NCI-H526 (cell line): ENCODE data around the gene TRAPPC2L.
"Not testable (repeated sequence)": the region's sequence is repeated elsewhere in the genome, so short reads cannot be mapped to it uniquely, and the experiment has no call there.

Experiments
- DNase-seq, 2 experiments: peaks; one replicate each; lab custom pipeline; 2025; lab: John Stamatoyannopoulos, UW

The TRAPPC2L gene

DNA sequence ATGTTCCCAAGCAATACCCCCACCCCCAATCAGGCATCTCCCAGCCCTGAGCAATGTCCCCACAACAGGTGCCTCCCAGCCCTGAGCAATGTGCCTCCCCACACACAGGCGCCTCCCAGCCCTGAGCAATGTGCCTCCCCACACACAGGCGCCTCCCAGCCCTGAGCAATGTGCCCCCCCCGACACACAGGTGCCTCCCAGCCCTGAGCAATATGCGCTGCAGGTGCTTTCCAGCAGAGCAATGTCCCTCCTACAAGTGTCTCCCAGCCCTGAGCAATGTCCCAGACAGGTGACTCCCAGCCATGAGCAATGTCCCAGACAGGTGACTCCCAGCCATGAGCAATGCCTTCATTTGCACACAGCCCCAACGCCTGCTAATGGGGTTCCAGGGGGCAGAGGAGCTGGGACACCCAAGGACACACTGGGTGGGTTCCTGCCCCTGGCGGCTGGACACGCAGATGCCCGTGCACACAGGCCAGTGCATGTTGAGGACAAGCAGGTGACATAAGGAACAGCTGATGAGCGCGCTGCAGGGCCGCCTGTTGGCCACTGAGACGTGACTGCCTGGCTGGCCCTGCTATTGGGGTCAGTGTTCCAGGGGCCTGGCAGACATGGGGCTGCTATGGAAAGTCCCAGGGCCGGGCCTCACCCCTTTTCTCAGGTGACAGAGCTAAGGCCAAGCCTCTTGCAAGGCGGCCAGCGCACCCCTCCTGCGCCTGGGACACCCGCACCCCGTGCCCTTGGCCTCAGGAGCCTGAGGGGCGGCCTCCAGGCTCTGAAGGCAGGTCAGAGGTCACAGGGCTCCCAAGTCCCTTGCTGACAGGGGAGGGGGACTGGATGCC lies 36.4 kb downstream of the TRAPPC2L start:
- no peak for DNase-seq

DNA sequence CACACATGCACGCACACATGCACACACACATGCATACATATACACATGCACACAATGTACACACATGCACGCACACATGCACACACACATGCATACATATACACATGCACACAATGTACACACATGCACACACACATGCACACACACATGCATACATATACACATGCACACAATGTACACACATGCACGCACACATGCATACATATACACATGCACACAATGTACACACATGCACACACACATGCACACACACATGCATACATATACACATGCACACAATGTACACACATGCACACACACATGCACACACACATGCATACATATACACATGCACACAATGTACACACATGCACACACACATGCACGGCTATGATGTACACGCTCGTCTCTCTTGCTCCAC lies 37.3 kb downstream of the TRAPPC2L start:
- DNase-seq, result not testable (repeated sequence)

DNA sequence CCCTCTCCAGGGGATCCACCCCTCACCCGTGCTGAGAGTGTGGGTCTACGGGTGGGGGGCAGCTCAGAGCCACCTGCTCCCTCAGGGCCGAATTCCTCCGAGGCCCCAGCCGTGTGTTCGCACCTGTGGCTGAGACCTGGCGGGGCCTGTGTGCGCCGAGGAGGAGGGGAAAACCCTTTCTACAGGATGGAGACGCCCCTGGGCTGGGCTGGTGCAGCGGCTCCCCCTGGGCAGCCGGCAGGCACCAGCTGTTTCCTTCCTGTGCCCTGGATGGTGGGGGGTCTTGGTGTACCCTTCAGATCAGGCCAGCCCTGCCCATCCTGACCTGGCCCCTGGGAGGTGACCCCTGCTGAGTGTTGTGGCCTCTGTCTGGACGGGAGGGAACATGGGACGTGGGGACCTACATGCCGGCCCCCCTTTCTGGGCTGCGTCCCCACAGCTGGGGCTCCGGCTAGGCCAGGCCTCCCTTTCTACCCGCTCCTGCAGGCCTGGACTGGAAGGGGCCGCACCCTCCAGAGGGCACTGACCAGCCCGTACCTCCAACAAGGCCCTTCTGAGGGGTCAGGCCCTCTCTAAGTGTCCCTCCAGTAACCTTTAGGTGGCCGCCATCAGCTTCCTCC lies 37.9 kb downstream of the TRAPPC2L start:
- no peak for DNase-seq

DNA sequence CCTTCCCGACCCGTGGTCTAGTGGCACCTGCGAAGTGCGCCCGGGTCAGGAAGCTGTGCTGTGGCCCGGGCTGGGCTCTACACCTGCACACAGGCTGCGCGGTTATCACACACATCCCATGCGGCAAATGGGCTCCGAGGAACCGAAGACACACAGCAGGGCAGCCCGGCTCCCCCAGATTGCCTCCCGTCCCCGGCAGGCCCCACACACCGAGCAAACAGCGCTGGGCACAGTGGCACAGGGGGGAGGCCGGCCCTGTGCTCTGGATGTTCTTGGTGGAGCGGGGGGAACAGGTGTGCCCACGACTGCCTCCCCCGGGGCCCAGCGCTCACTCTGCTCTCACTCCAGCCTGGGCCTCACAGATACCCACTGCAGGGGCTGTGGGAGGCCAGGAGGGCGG lies 38.4 kb downstream of the TRAPPC2L start:
- DNase-seq, result no peak

DNA sequence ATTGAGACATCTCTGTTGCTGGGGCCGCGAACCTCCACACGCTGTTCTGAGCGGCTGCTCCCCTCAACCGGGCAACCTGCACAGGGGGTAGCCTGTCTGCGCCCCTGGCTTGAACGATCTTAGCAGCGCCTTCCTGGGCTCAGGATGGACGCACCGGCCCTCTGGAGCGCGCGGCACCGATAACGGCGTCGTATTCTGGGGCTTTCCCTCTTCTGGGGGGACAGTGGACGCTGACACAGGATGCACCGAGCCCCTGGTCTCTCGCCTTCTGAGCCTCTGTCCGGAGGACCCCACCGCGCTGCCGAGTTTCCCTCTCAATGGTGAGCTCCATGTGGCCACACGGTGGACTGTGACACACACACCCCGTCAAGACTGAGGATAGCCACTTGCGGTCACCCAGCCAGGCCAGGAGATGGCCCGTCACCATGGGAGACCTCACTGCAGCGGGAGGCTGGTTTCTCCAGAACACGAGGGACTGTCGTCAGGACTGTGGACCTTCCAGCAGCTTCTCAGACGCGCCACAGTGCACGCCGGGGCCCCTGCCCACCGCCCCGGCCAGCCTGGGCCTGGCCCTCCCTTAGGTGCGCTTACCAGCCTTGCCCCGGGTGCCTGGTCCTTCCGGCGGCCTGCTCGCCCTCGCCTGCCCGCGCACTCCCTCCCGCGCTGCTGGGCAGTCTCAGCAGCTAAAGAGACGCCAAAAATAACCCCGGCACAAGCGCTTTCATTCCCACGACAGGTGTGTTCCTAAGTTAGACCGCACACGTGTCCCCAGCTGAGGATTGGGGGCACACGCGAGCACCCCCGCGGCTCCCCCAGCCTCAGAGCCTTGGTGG lies 39.5 kb downstream of the TRAPPC2L start:
- no peak for DNase-seq

DNA sequence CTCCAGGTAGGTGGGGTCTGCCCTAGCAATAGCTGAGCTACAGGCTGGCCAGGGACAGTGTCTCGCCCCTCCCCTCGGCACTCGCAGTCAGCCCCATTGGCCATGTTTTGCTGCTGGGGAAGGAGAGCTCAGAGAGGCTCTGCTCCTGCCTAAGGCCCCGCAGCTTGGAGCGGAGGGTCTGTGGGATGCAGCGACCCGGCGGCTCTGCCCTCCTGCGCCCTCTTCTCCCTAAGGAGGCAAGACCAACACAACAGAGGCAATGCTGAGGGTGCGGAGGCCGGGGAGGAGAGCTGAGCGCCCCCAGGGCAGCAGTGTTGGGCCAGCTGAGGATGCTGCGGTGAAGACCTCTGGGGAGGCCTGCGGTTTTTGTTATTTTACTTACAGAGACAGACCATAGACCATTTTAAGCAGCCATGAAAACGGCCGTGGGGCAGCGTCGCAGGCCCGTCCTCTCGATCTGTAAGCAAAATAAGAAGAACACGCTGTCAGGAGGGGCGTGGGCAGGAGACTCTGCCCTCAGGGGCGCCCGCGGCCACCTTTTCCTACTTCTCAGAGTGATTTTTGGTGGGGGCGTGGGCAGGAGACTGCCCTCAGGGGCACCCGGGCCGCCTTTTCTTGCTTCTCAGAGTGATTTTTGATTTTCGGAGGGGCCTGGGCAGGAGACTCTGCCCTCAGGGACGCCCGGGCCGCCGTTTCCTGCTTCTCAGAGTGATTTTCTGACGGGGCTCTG lies 40.9 kb downstream of the TRAPPC2L start:
- no peak for DNase-seq

DNA sequence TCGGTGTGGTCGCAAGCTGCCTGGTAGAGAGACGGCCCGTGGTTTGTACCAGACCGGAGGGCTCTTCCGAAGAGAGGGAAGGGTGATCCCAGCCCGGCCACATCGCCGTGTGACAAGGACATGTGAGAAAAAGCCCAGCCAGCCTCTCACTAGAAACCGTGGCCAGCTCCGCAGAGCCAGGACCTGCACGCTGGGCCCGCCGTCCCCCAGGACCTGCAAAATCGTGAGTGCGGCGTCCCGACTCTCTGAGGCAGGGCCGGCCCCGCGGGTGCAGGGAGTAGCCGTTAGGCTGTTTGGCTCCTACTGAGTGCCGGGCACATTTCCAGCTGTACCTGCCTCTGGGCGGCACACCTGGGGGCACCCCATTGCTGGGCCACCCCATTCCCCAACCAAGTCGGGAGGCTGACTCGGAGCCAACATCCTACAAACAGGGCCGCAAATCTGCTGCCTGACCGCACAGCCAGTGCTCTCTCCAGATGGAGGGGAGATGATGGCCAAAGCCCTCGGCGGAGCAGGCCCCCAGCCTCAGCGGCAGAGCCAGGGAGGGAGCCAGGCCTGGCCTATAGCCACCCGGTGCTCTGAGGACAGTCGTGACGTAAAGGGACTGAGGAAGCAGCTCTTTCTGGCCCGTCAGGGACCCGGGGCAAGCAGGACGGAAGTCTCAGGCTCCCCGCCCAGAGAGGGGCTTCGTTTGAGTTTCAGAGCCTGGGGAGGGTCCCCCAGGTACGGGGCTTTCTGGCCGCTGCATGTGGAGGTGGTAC lies 43.2 kb downstream of the TRAPPC2L start:
- no peak for DNase-seq

DNA sequence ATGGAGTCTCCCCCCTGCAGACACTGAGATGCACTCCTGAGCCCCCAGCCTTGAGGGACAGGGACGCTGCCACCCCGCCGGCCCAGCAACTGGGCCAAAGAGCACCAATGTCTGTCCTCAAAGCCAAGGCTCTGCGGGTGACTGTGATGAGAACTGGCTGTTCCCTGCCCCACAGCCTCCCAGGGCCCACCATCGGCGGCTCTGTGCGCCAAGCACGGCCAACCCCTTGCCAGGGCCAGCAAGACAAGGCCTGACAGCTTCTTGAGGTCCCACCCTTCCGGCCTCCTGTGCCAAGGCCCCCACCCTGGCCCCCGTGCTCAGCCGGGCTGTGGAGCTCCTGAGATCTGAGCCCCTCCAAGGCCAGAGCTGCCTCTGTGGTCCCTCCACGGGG lies 43.7 kb downstream of the TRAPPC2L start:
- no peak for DNase-seq

DNA sequence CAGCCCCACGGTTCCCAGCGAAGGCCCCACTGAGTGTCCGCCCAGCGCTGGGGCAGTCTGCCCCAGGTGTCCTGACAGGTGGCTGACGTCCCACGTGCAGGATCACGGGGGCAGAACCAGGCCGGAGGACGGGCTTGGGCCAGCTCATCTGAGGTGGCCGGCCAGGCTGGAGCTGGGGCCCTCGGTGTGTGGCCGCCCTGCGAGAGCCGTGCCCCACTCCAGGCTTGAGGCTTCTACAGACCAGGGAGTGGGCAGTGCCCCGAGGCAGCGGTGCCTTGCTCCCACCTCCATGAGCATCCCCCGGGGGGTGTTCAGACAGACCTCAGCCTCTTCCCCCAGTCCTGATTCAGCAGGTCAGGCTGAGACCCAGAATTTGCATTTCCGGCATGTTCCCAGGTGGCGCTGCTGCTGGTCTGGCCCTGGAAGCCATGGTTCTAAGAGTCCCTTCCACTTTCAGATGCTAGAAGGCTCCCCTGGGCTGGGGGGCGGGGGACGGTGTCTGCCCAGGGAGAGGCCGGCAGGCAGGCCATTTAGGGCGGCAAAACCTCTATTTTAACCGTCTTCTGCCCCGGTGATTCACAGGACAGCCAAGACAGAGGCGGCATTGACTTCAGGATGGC lies 44.9 kb downstream of the TRAPPC2L start:
- DNase-seq, result peak in 1 of 2 experiments; percentile 72

DNA sequence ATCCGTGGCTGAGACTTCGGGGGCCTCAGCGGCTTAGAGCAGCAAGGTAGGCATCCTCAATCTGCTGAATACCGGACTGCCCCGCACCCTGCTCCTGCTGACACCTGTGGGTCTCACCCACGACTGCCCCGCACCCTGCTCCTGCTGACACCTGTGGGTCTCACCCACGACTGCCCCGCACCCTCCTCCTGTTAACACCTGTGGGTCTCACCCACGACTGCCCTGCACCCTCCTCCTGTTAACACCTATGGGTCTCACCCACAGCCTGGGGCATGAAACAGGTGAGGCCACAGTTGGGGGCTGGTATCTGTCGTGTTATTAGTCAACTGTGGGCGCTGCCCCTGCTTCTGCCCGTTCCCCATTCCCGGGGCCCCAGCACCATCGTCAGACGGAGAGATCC lies 45.8 kb downstream of the TRAPPC2L start:
- no peak for DNase-seq

DNA sequence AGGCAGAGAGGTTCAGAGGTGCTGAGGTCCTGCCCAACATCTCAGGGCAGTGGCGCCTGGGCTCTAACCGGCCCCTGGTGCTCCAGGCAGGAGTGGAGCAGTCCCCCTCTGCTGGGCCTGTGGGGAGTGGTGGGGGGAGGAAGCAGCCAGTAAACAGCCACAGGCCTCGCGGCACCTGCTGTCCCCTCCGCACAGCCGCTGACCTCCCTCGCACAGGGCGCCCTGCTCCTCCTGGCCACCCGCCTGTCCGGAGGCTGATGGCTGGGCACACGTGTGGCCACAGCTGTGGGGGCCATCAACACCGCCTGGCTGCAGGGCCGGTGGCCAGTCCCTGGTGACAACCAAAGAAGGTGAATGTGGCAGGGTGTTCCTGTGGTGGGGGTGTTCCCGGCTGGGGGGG lies 46.3 kb downstream of the TRAPPC2L start:
- no peak for DNase-seq

DNA sequence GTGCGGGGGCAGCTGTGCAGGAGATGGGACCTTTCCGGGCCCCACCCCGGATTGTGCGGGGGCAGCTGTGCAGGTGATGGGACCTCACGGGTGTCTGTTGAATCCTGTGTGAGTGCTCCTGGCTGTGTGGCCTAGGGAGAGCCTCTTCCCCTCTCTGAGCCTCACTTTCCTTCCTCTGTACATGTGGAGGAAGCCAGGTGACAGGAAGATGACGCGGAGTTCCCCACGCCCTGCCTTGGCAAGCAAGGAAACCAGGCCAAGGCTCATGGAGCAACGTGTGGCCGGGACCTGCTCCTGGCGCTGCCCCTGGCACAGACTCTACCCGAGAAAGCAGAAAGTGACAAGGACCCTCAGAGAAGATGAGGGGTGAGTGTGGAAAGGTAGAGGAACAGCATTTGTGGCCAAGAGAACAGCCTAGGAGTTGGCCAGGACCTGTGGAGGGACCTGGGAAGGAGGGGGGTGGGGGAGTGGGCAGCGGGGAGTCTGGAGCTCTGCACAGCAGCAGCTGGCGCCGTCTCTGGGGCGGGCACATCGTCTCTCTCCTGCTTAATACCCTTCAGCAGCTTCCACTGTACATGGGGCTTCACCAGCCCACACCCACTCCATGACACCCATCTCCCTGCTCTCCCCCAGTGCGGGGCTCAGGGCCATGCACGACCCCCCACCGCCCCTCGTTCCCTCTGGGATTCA lies 47.9 kb downstream of the TRAPPC2L start:
- DNase-seq, result no peak

DNA sequence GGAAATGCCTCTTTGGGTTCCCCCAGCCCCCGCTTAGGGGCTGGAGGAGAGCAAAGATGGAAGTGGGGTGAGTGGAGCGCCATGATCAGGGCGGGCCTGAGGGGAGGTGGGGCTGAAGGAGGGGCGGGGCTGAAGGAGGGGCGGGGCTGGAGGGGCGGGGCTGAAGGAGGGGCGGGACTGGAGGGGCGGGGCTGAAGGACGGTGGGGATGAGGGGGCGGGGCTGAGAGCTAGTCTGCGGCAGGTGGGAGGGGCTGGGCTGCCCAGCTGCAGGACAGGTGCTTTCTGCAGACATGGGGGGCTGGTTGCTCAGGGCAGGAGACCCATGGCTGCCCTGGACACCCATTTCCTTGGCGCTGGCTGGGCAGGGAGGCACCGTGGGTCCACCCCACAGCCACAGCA lies 48.6 kb downstream of the TRAPPC2L start:
- DNase-seq, result peak in 1 of 2 experiments; percentile 58

DNA sequence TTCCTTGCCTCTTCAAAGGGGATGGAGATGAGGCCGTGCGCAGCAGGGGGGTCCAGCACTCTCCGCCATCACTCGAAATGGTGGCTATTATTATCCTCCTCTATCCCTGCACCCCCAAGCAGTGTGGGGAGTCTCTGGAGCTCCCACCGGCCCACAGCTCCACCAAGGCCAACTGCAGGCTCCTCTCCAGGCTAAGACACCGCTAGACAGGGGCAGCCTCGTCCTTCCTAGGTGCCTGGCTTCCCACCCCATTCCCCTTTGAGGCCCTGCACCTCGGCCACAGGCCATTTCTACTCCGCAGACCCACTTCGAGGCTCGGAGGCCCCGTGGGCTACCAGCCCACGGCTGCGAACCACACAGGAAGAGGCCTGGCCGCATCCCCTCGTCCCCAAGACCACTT lies 49.1 kb downstream of the TRAPPC2L start:
- no peak for DNase-seq

DNA sequence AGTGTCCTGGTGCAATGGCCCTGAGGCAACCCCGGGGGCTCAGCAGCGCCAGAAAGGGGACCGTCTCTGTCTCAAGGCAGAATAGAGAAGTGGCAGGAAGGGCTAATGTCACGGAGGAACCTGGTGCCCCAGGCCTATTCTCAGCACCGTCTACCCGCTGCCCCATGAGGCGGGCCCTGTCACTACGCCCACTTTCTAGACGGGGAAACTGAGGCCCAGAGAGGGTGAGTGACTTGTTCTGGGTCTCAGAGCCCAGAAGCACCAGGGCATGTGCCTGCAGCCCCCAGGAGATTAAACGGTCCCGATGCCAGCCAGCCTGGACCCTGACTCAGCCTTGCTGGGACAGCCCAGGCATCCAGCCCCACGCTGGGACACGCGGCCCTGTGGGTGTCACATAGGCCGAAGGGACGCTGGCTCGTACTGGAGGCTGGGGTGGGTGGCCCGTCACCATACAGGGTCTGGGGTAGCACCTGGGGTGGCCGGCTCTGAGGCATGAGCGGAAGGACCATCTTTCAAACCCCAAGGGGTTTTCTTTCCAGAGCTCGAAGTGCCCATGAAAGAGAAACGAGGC lies 49.7 kb downstream of the TRAPPC2L start:
- DNase-seq, result no peak

DNA sequence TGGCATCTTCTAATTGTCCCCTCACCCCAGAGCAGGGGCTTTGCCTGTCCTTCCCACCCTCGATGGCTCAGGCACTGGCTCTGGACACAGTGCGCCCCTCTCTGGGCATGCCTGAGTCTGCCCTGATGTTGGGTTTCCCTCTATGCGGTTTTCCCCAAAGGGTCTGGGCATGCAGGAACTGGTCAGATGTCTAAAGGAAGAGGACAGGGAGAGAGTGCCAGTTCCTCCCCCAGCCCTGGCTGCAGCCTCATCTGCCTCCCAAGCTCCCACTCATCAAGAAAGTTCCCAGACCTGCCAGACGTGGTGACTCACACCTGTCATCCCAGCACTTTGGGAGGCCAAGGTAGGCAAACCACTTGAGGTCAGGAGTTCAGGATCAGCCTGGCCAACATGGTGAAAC lies 50.8 kb downstream of the TRAPPC2L start:
- no peak for DNase-seq

DNA sequence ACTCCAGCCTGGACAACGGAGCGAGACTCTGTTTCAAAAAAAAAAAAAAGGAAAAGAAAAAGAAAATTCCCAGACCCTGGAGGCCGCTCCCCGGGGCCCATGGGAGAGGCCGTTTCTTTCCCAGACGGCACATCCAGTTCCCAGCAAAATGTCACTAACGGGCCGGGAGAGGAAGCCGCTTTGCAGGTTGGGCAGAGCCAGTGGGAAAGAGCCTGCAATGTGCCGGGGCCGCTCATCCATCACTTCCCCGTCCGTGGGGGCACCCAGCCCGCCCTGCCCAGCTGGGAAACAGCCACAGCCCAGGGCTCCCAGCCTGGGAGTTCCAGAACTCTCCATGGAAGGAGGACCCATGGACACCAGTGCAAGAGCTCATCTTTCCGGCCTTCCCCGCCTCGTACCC lies 51.4 kb downstream of the TRAPPC2L start:
- DNase-seq, result no peak

DNA sequence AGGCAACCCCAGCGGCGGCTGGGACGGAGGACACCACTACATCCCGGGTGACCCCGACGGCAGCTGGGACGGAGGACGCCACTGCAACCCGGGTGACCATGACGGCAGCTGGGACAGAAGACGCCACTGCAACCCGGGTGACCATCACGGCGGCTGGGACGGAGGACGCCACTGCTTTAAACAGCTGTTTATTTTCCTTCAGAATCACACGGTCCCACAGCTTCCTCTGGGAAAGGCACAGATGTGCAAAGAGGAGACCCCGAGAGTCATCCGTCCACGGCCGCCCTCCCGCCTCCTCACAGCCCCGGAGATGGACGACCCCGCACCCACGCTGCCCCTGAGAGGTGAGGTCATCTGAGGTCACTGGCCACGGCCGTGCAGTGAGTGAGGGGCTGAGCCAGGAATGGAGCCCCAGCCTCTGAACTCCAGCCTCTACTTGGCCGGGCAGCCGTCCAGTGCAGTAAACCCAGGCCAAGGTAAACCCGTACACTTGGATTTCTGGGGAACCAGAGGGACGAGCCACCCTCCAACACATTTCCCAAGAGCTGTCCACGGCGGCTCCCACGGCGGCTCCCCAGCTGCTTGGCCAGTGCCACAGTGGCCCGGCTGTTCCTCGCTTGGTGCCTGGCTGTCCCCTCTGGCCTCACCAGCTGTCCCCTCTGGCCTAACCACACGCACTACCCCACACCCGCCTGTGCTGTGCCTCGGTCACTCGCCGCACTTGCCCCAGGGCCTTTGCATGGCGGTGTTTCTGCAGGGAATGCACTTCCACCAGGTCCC lies 52.7 kb downstream of the TRAPPC2L start:
- no peak for DNase-seq
